Keratinocyte (primary cell): ENCODE data around the gene CFAP57. TPM values are rescaled to one million over a fixed set of nuclear protein-coding genes. Genes with fewer than 3 reads are reported as not detected.

Experiments used
- DNase-seq: peaks from one replicate; pipeline ENCODE4 v3.0.0-alpha.2; 2011; ENCODE audit warnings: low read depth, missing footprints, low spot score
- FAIRE-seq: peaks from 2 replicates; lab custom pipeline; 2011; peaks lifted over from hg19 to GRCh38; lab: Jason Lieb, UNC
- H2AFZ ChIP-seq: 2 replicates; pipeline ENCODE4 v1.6.0; 2012; ENCODE audit warnings: low read length, control low read depth, inconsistent platforms; ENCODE audit not compliant: control insufficient read depth
- H3K27ac ChIP-seq: 2 replicates; pipeline ENCODE4 v1.5.1; 2011; ENCODE audit warnings: low read length; ENCODE audit not compliant: control insufficient read depth, insufficient read depth
- H3K27me3 ChIP-seq: 3 replicates; pipeline ENCODE4 v1.6.0; 2011; ENCODE audit warnings: low read length; ENCODE audit not compliant: control insufficient read depth, insufficient read depth; ENCODE audit errors: extremely low read depth
- H3K36me3 ChIP-seq, 2 experiments: 2 replicates in 1 of 2; 3 replicates in 1 of 2; pipeline ENCODE4 v1.5.1; 2011; ENCODE audit warnings: low read length in 2 of 2, mild to moderate bottlenecking in 1 of 2; ENCODE audit not compliant: control insufficient read depth in 2 of 2, insufficient read depth in 2 of 2; ENCODE audit errors: extremely low read depth in 1 of 2
- H3K4me1 ChIP-seq: 3 replicates; pipeline ENCODE4 v1.5.1; 2011; ENCODE audit warnings: low read length; ENCODE audit not compliant: control insufficient read depth, insufficient read depth; ENCODE audit errors: extremely low read depth
- H3K4me2 ChIP-seq: 3 replicates; pipeline ENCODE4 v1.6.0; 2011; ENCODE audit warnings: low read depth, low read length; ENCODE audit not compliant: control insufficient read depth, insufficient read depth; ENCODE audit errors: extremely low read depth
- H3K4me3 ChIP-seq, 3 experiments: fragments of 200-600 bp in 1 of 3; sonication (generic) in 1 of 3; 2 replicates in 2 of 3; 3 replicates in 1 of 3; pipeline ENCODE4 v1.5.1; 2011 to 2016; ENCODE audit warnings: low read length in 3 of 3, mild to moderate bottlenecking in 3 of 3, control low read depth in 2 of 3, inconsistent platforms in 1 of 3, low read depth in 1 of 3, mixed read lengths in 1 of 3, mixed run types in 1 of 3, moderate library complexity in 1 of 3; ENCODE audit not compliant: control insufficient read depth in 2 of 3, insufficient read depth in 2 of 3; ENCODE audit errors: extremely low read depth in 1 of 3
- H3K79me2 ChIP-seq: 2 replicates; pipeline ENCODE4 v1.6.0; 2012; ENCODE audit warnings: low read length; ENCODE audit not compliant: control insufficient read depth, insufficient read depth
- H3K9ac ChIP-seq: 3 replicates; pipeline ENCODE4 v1.6.0; 2011; ENCODE audit warnings: low read length; ENCODE audit not compliant: control insufficient read depth, insufficient read depth; ENCODE audit errors: extremely low read depth
- H3K9me1 ChIP-seq: 3 replicates; pipeline ENCODE4 v1.6.0; 2011; ENCODE audit warnings: low read length; ENCODE audit not compliant: control insufficient read depth, insufficient read depth; ENCODE audit errors: extremely low read depth
- H3K9me3 ChIP-seq: 2 replicates; pipeline ENCODE4 v1.5.1; 2012; ENCODE audit warnings: low read depth, low read length; ENCODE audit not compliant: control insufficient read depth
- H4K20me1 ChIP-seq: 3 replicates; pipeline ENCODE4 v1.6.0; 2011; ENCODE audit warnings: low read length; ENCODE audit not compliant: control insufficient read depth, insufficient read depth; ENCODE audit errors: extremely low read depth
- EZH2 ChIP-seq: IDR thresholded peaks from one replicate; pipeline ENCODE4 v1.6.1; 2012; ENCODE audit warnings: inconsistent platforms, mild to moderate bottlenecking, low read length, moderate library complexity
- dilution Hi-C: fragments of 300-500 bp; cut with MboI; formaldehyde crosslinking; loops from one replicate; pipeline ENCODE4 v1.7.0; 2020; ENCODE audit warnings: low sequenced_read_pairs; ENCODE audit not compliant: extremely low pct_ligation_motif_present
- polyA plus RNA-seq, 5 experiments: library from polyadenylated mRNA; depleted of rRNA in 3 of 5; stranded (reverse) in 3 of 5; stranded (forward) in 1 of 5; unstranded in 1 of 5; fragments of >200 nt; gene quantifications; 1 replicate in 1 of 5; 2 replicates in 3 of 5; 3 replicates in 1 of 5; pipeline versions ENCODE4 v1.2.1 to v1.2.3, GENCODE V29; 2011 to 2012; ENCODE audit warnings: missing spikeins in 2 of 5, low read depth in 1 of 5, low replicate concordance in 1 of 5
- TF ChIP-seq, protein P1 (sequence below), 3 experiments: IDR thresholded peaks in 1 of 3; conservative IDR thresholded peaks in 1 of 3; optimal IDR thresholded peaks in 1 of 3; 2 replicates in 2 of 3; 3 replicates in 1 of 3; pipeline versions ENCODE3 to v1.5.1; 2011; ENCODE audit warnings: low read length in 3 of 3, mild to moderate bottlenecking in 3 of 3, moderate library complexity in 2 of 3, control low read depth in 1 of 3, inconsistent platforms in 1 of 3; ENCODE audit not compliant: insufficient read depth in 2 of 3; ENCODE audit errors: extremely low read depth in 1 of 3

Gene CFAP57
- polyA plus RNA-seq, 1 donor (not counting 4 experiments of a cell fraction or from before 2014, with no cell fraction given): 0.39 TPM

DNA sequence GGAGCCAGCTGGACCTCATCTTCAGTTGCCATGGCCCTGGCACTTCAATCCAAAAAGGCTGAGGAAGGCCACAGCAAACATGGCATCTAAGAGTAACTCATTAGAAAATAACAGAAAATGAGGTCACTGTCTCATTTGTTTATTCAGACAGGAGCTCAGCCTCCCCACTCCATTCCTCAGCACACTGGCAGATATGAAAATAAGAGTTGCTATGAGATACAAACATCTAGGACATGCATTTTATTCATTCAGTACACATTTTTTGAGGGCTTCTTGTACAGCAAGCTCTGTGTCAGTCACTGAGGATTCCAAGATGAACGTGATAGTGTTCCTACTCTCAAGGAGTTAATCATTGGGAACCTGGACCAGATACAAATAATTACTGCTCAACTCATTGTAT lies 65.0 kb downstream of the CFAP57 start:
- Histone ChIP-seq H3K27ac (no peak overlapping the region), H3K36me3 (no peaks in the 10 kb centered on the region), H3K9me3 (no peaks in the 10 kb centered on the region), H3K4me2 (no peak overlapping the region), H3K9me1 (no peaks in the 10 kb centered on the region), H2AFZ (no peak overlapping the region), H3K4me1 (peaks cover 16% of the 10 kb centered on the region), H3K4me3 (no peak overlapping the region), H4K20me1 (no peaks in the 10 kb centered on the region), H3K9ac (no peak overlapping the region), H3K79me2 (no peaks in the 10 kb centered on the region), H3K27me3 (no peaks in the 10 kb centered on the region)
- DNase-seq (no peak), FAIRE-seq (no peak)
- TF ChIP-seq EZH2: no peak
- TF ChIP-seq, protein P1, sequence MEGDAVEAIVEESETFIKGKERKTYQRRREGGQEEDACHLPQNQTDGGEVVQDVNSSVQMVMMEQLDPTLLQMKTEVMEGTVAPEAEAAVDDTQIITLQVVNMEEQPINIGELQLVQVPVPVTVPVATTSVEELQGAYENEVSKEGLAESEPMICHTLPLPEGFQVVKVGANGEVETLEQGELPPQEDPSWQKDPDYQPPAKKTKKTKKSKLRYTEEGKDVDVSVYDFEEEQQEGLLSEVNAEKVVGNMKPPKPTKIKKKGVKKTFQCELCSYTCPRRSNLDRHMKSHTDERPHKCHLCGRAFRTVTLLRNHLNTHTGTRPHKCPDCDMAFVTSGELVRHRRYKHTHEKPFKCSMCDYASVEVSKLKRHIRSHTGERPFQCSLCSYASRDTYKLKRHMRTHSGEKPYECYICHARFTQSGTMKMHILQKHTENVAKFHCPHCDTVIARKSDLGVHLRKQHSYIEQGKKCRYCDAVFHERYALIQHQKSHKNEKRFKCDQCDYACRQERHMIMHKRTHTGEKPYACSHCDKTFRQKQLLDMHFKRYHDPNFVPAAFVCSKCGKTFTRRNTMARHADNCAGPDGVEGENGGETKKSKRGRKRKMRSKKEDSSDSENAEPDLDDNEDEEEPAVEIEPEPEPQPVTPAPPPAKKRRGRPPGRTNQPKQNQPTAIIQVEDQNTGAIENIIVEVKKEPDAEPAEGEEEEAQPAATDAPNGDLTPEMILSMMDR (optimal IDR thresholded peaks at IDR 0.05 in 1 of 3, IDR thresholded peaks at IDR 0.05 in 1 of 3, conservative IDR thresholded peaks at IDR 0.05 in 1 of 3; ENCODE audit: extremely low read depth in 1 of 3, insufficient read depth in 2 of 3, low read length in 3 of 3): no peak
- dilution Hi-C loops: no loop called here

DNA sequence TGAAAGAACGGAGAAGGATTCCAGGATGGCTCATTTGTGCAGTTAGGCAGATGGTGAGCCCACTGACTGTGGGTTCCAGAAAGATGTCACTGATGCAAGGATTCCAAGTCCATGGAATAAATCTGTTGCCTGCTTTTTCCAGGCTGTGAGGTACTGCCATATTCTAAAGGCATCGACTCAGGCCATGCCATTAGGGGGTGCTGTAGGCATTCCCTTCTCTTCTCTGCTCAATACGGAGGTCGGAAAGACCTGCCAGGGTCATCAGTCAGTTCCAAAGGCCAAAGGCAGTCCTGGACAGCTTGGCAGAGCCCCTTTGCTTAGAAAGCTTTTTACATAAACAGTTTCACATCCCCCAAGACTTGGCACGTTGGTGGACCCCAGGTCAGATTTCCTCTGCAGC lies 66.0 kb downstream of the CFAP57 start:
- TF ChIP-seq EZH2: no peak
- TF ChIP-seq, protein P1 (optimal IDR thresholded peaks at IDR 0.05 in 1 of 3, IDR thresholded peaks at IDR 0.05 in 1 of 3, conservative IDR thresholded peaks at IDR 0.05 in 1 of 3; ENCODE audit: extremely low read depth in 1 of 3, insufficient read depth in 2 of 3, low read length in 3 of 3): peak; percentile 80 to 91 (median 83)
- Histone ChIP-seq H3K9ac (no peak overlapping the region), H3K79me2 (no peaks in the 10 kb centered on the region), H3K4me2 (no peak overlapping the region), H4K20me1 (no peaks in the 10 kb centered on the region), H3K27ac (no peak overlapping the region), H2AFZ (no peak overlapping the region), H3K9me3 (no peaks in the 10 kb centered on the region), H3K27me3 (no peaks in the 10 kb centered on the region), H3K36me3 (no peaks in the 10 kb centered on the region), H3K4me1 (peaks cover 9% of the 10 kb centered on the region), H3K9me1 (no peaks in the 10 kb centered on the region), H3K4me3 (no peak overlapping the region)
- DNase-seq (no peak), FAIRE-seq (peak; percentile 77)
- dilution Hi-C loops: no loop called here
